GM18873 (cell line): ENCODE measurements around the gene STEAP4.

Source experiments
- ATAC-seq: cut with Tn5 transposase; IDR thresholded peaks from one replicate; pipeline ENCODE4 v1.9.1; 2021; ENCODE audit warnings: mild to moderate bottlenecking, moderate library complexity, moderate number of reproducible peaks; ENCODE audit not compliant: unreplicated experiment, low FRiP score

STEAP4 gene

DNA sequence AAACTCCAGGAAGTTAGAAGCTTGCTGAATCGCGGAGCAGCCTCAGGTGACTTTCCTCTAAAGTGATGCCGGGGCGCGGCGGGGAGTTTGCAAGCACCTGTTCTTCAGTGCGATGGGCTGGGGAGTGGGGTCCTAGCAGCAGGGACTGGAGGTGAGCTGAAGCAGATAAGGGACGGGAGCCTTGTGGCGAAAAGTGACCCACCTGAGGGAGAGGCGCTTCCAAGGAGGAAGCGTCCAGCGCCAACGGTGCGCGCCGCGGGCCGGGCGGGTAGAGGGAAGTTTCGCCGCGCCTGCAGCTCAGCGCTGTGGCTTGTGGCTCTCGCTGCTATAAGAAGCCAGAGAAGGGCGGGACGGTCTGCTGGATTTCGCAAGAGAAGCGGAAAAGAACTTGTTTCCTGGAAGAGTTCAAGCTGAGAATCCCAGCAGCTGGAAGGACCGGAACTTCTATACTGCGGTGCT, at the start of gene STEAP4:
Gene STEAP4 (minus strand): TSS at position 305 of the 459 bp plus-strand sequence. CDS start 22,625 bp downstream, outside the sequence.
- no peak for ATAC-seq

DNA sequence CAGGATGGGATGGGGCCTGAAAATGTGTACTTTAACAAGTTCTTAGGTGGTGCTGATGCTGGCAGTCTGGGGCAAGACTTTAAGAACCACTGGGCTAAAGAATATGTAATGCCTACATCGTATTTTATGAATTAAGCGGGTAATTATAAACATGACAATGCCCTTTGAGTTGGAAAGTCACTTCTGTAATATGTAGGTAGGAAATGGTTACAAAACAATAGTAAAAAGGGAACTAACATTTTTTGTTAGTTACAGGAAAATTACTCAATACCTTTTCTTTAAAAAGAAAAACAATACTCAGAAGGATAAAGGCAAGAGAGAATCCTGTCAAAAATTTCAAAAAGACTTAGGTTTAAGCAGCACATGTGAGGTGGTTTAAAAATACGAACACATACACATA, 48.3 kb upstream of the STEAP4 start:
- ATAC-seq = no peak

DNA sequence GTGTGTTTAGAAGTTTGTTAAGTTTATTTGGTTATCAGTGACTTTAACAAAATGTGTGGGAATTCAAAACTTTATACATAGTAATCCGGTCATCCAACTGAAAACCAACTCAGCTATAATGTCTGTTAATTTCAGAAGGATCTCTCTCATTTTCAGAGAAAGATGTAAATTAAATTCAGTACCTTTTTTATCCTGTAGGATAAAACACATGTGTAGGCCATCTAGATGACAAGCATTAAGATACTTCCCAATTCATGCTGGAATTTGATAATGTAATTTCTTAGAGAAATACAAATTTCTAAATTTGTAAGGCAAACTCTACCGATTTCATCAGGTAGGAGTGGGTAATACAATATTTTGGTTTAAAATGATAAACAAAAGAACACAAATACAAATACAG, 43.4 kb upstream of the STEAP4 start:
- ATAC-seq = no peak

DNA sequence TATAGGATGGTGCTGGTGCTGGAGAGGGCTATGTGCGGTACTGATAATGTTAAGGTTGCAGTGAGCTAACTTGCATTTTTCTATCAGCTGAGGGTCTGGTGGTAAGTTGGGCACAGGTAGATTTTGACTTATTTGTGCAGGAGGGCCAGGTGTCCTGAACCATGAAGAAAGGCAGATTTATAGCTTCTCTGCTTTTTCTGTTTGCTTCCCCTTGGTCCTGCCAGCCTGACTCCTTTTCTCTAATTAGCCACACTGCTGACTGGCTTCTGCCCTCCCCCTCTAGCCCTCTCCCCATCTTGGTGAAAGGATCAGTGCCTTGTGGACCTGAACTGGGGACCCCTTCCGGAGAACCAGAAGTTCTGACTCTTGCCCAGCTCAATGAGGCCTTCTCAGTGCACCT, 40.8 kb upstream of the STEAP4 start:
- ATAC-seq = no peak

DNA sequence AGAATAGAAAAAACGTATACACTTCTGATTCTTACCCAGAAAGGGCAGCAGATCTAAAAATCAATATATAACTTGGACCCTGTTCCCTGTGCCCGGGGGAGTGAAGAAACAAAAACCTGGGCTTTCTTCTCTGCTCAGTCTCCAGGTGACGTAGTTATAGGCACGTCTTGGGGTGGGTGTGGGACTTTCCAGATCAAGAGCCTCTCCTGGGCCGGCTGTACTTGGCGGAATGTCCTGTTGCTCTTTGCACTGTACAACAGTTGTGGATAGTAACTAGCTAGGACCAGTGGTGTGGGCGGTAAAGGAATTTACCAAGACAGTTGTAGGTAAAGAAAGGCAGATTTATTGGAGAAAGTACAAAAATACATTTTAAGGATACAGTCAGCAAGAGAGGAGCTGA, 40.4 kb upstream of the STEAP4 start:
- ATAC-seq = peak; percentile 46

DNA sequence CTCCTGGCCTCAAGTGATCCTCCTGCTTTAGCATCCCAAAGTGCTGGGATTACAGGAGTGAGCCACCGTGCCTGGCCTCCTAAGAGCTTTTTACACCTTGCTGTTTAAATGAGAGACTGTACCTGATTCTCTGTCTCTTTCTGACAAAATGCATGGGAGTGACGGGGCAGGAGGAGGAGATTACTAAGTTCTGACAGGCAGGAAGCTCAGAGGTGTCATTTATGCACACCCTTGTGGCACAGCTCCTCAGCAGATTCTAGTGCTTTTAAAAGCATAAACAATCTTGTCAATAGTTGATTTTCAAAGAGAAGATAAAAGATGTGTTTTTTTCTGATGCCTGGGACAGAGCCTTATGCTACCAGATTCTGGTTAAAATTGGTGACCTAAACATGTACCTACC, 39.7 kb upstream of the STEAP4 start:
- ATAC-seq = peak; percentile 51

DNA sequence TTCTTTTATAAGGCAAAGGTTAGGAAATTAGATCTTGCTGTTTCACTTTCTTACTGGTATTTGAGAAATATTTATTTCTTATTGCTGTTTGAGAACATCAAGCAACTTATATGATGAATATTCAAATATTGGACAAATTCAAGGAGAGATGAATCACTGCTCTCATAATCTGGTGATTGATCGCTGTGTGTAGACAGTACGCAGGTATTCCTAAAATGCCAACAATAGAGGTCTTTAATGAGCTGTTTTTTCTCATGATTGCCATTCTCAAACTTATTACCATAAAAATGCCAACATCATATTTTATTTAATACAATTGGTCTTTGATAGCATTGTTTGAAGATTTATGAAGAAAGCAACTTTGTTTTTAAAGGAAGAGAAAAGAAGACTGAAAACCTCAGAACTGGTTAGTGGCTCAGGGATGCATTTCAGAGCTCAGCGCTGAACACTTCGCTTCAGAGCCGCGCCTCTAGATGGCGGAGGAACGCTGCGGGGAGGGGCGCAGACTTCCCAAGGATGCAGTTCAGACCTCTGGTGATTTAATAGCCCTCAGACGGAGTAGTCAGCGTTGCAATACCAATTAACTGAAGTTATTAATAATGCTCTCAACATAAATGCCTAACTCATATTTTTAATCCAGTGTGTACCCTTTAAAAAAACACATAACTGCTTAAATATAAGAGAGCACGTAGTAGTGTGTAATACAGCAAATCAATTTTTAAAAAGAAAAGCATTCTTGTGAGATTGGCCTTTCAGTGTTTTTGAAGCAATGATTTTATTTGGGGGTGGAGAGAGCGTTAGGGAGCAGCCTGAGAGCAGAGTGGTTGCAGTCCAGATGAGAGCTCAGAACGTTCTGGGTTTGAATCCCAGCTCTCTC, 38.5 kb upstream of the STEAP4 start:
- ATAC-seq = peak; percentile 41

DNA sequence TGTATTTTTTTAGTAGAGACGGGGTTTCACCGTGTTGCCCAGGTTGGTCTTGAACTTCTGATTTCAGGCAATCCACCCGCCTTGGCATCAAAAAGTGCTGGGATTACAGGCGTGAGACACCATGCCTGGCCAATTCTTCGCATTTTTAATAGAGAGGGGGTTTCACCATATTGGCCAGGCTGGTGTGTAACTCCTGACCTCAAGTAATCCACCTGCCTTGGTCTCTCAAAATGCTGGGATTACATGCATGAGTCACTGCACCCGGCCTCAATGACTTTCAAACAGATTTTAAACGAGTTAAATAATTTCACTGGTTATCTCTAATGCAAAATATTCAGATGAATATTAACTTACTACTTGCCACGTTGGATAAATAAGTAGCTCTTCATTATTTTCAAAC, 37.6 kb upstream of the STEAP4 start:
- ATAC-seq = no peak

DNA sequence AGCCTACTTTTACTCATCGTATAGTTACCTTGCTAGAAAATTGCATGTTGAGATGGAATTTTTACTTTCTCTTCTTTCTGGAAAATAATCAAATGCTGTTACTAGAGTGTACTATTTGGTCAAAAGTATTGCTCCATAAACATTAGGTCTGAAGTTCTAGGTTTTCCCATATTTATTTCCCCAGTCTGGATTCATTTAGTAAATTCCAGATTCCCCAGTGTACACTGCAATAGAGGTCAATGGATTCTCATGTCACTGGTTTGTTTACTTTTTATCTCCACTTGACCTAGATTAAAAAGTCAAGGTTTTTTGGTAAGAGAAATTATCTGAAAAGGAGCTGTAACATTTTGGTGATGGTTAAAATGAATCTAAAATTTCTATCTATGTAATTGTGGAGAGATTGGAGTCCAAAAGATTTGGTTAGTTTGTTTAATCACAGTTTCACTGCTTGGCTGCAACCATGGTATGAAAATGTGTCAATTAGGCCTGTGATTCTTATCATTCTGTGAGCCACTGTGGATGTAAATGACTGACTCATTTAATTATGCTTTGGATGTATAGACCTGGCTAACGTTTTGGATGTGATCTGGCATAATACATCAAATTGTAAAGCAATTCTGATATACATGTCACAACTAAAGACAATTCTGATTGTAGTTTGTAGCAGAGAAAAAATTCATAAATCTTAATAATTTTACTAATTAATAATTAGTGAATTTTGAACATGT, 32.7 kb upstream of the STEAP4 start:
- no peak for ATAC-seq

DNA sequence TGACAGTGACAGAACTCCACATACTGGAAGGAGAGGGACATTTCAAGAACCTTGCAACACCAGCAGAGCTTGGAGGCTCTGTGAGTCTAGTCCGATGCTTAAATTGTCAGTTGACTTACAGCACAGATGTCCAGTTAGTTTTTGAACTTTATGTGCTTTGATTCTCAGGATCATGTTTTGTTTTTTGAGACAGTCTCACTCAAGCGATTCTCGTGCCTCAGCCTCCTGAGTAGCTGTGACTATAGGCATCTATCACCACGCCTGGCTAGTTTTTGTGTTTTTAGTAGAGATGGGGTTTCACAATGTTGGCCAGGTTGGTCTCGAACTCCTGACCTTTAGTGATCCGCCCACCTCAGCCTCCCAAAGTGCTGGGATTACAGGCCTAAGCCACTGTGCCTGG, 31.8 kb upstream of the STEAP4 start:
- ATAC-seq = no peak

DNA sequence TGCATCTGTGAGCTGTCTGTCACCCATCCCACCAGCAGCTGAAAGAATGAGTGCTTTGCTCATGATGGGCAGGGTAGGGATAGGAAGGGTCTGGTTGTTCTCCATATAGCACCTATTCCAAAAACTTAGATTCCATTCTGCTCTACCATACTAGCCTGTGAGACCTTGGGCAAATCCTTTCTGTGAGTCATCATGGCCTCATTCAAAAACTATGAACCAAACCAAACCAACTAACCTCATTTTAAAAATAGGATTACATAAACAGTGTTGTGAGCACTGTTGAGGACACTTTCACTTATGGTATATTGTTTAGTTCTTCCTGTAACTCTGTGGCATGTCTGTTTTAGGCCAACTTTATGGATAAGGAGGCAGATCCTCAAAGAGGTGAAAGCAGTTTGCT, 30.9 kb upstream of the STEAP4 start:
- no peak for ATAC-seq

DNA sequence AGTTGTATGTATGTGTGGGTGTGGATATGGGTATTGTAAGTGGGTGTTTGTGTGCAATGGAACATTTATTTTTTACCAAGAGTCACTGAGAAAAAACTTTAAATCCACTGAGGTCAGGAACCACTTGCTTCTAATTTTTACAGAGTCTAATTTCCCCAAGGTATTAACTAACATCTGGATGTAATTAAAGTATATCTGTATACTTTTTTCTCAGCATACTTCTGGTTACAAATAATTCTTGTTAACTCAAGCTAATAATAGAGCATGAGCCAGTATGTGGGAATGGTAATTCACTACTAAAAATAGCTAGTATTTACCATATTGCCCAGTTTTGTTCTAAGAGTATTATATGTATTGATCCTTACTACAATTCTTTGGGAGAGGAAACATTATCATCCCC, 24.6 kb upstream of the STEAP4 start:
- ATAC-seq = no peak

DNA sequence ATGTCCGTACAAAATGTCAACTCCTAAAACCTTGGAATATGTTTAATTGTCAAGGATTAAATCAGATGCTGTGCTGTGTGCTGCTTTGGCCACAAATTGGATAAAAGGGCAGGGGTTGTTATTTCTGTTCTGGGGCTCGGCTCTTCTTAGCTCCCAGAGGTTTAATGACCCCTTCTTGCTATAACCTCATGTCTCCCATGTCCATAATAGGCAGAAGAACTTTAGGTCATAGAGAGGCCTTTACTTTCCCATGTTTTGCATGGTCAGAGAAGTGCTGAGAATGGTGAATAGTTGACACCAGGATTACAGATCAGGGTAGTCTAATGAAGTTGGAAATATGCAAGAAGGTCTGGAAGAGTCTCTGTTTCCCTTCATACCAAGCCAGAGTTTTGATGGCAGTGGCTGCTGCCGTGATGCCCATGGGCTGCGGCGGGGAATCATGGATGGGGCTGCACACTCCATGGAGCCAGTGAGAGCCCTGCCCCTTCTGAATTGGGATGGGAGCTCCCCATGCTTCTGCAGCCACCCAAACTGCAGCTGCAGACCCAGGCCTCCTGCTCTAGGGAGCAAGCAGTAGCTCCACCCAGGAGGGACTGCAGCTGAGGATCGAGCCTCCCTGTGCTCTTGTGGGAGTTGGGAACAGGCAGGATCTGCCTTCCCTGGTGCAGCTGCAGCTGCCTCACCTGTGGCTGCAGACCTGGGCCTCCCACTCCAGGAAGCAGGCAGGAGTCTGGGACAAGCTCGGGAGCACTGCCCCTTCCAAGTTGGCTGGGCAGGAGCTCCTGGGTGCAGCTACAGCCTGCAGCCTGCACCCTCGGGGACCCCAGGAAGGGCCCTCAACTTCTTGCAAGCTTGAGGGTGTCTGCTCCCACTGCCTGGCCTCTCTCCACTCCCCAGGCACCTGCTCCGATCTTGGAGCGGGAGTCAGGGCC, 23.1 kb upstream of the STEAP4 start:
- ATAC-seq = no peak

DNA sequence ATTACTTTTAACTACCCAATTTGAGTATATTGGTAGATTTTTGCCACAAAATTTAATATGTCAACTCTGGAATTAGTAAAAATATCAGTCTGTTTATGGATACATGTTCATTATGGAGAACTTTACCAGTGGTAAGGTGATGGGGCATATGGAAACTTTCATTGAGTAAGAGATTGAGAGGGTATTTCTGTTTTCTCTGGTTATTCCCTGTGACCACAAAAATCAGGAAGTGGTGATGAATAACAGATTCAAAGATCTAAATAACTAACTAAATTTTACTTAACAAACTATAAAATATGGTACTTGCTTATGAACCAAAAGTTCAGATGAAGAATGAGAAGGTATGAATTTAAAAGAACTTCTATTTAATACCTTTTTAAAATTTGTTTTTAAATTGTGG, 22.1 kb upstream of the STEAP4 start:
- no peak for ATAC-seq

DNA sequence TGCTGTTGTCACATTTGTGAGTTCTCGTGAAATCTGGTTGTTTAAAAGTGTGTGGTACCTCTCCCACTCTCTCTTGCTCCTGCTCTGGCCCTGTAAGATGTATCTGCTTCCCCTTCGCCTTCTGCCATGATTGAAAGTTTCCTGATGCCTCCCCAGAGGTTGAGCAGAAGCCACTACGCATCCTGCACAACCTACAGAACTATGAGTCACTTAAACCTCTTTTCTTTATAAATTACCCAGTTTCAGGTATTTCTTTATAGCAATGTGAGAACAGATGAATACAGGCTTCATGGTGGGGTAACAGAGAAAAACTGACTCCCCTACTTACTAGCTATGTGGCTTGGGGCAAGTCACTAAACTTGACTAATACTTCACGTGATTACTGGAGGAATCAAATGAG, 18.0 kb upstream of the STEAP4 start:
- ATAC-seq = no peak

DNA sequence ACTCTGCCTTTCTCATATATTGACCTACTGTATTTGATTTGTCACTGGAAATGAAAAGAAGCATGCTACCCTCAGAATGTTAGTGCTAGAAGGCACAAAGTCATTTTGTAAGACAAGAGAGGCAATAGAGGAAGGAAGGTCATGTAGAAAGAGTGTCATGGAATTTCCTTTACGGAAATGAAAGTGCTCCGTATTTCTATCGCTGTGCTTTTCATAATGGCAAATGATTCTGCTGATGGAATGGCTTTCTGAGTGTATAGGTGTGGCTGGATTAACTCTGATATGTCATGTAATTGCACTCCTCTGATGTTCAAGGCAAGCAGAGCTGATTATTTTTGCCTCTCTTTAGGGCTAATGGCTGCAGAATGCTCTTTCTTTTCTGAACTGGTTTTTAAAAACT, 15.5 kb upstream of the STEAP4 start:
- ATAC-seq = no peak

DNA sequence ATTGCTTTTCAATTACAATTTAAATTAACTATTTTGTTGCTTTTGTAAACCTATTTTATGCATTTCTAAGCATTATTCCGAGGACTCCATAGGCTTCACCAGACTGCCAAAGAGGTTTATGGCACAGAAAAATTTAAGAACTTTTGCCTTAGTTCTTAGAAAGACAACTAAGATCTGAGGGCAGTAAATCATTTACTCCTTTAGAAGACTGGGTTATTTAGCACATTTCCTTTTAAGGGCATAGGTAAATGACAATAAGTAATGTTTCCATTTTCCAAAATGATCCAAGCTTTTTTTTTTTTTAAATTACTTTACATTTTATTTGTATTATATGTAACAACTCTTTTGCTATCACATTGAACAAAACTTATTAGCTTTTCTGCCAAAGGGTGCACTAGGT, 15.0 kb upstream of the STEAP4 start:
- no peak for ATAC-seq

DNA sequence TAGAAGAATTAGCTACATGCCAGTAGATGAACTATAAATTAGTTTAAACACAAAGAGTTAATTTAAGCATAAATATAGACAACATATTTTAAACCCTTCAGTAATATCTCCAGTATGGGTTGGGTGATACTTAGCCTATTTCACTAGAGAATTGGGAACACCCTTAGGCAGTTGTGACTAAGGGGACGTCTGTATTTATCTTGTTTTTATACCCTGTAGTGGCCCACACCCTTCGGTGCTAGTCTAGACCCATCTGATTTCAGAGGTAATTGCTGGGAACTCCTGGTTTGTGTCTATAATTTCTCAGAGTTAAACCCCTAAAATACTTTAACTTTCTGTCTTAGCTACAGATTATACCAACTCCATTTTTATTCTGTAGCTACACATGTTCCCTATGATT, 11.5 kb upstream of the STEAP4 start:
- no peak for ATAC-seq

DNA sequence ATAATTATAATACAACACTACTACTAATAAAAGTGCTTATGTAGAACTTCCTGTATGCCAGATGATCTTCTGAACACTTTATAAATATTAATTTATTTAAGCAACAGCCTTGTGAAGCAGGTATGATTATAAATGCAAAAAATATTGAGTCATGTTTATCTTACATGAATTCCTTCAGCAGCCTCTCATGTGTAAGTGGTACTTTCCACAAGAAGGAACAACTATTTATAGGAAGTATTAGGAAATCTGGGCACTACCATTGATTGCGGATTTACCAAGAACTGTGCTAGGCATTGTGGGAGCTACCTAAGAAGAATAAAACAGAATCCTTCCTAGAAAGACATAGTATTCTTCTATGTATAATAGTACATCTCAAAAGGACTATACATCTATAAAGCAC, 10.7 kb upstream of the STEAP4 start:
- ATAC-seq = no peak

DNA sequence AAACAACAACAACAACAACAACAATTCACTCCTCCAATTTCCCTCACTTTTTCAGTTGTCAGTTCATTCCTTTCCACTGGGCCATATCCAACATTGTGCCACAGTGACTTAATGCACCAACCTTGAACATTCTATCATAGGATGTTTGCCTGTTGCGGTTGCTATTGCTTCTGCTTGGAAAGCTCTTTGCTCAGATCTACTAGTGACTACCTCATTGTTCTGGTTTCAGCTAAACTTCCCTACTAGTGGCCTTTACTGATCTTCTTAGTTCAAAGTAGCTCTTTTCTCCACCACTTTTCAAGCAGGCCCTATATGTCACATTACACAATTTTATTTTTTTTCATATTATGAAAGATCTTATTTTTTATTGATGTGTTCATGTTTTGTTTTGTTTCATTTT, 9.8 kb upstream of the STEAP4 start:
- no peak for ATAC-seq

DNA sequence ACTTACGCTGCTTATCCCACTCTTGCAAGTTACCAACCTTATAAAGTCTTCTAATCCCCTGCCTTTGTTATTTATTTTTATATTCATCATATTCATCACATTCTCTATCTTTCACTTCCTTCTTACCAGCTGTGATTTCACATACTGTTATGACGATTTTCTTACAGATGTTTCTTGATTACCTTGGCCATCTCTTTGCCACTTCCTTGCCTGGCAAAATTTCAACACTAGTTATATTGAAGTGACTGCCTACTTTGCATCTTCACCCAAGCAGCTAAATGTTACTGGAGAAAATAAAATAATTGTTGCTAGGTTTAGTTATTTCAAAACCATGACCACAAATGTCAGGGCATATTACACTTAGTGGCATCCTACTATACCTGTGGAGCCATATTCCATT, 8.8 kb upstream of the STEAP4 start:
- ATAC-seq = no peak
